22Rv1 (cell line): ENCODE measurements around the gene DENND2C.

Experiments used
- H3K27ac ChIP-seq: fragments of 450-650 bp; 2 replicates; pipeline ENCODE4 v1.5.1; 2017
- ZFX ChIP-seq: fragments of 450-650 bp; IDR thresholded peaks from 2 replicates; pipeline ENCODE4 v1.6.1; 2017; ENCODE audit warnings: antibody characterized with exemption, borderline replicate concordance
- TF ChIP-seq, protein P1 (sequence below): fragments of 450-650 bp; IDR thresholded peaks from 2 replicates; pipeline ENCODE4 v1.5.1; 2017; ENCODE audit warnings: mild to moderate bottlenecking

DENND2C gene, protein sequence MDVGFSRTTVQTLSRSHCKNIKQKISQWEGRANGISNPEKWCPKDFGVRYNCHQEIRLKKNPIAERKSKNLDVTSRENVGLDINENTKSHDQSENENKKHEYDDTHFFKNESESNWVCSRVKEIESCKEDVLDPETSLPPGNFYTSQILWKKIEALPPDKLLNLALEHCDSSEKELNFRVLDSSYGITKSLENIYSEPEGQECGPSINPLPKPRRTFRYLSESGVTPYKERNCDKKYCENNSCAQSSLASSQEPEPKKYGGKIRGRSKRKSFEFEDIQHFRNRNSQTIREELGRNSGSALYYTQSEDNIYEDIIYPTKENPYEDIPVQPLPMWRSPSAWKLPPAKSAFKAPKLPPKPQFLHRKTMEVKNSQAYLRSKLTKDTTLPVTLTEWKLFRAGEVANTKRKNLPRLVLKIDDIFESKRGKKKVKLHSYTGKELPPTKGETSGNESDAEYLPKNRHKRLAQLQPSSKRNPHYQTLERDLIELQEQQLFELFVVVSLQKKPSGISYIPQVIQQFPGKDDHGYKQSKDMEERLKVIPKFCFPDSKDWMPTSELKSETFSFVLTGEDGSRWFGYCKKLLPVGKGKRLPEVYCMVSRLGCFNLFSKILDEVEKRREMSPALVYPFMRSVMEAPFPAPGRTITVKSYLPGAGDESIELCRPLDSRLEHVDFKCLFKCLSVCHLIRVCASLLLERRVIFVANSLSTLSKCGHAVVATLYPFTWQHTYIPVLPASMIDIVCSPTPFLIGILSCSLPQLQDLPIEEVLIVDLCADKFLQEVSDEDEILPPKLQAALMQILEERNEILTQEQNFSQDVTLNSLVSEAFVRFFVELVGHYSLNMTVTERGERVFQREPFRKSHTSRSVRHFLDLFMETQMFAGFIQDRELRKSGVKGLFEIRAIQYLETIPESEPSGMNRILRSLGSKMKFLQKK

DNA sequence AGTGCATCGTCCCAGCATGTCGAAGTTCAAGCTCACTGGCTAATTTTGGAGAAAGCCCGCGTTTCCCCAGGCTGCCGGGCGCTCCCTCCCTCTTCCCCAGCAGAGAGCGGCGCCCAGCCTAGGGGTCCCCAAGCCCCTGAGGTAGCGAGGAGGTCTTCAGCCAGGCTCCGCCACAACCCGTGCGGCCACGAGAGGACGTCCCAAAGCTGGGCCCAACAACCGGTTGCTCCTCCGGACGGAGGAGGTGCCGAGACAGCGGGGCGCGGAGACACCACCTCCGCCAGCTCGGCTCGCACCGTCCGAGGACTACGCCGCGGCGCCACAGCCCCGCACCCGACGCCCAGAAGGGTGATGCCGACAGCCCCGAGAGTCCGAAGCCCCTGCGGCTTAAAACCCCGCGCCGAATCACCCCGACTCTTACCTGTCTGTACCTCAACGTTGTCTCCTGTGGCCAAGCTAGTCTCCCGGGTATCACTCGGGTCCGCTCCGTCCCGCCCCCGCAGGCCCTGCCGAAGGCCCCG, at the start of gene DENND2C:
Gene DENND2C (minus strand): TSS at position 488 of the 521 bp plus-strand sequence. CDS start 44,065 bp downstream, outside the sequence.
- no peak within 1 kb of the TSS for H3K27ac ChIP-seq
- TF ChIP-seq, protein P1, sequence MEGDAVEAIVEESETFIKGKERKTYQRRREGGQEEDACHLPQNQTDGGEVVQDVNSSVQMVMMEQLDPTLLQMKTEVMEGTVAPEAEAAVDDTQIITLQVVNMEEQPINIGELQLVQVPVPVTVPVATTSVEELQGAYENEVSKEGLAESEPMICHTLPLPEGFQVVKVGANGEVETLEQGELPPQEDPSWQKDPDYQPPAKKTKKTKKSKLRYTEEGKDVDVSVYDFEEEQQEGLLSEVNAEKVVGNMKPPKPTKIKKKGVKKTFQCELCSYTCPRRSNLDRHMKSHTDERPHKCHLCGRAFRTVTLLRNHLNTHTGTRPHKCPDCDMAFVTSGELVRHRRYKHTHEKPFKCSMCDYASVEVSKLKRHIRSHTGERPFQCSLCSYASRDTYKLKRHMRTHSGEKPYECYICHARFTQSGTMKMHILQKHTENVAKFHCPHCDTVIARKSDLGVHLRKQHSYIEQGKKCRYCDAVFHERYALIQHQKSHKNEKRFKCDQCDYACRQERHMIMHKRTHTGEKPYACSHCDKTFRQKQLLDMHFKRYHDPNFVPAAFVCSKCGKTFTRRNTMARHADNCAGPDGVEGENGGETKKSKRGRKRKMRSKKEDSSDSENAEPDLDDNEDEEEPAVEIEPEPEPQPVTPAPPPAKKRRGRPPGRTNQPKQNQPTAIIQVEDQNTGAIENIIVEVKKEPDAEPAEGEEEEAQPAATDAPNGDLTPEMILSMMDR = no peak
- TF ChIP-seq ZFX = no peak

DNA sequence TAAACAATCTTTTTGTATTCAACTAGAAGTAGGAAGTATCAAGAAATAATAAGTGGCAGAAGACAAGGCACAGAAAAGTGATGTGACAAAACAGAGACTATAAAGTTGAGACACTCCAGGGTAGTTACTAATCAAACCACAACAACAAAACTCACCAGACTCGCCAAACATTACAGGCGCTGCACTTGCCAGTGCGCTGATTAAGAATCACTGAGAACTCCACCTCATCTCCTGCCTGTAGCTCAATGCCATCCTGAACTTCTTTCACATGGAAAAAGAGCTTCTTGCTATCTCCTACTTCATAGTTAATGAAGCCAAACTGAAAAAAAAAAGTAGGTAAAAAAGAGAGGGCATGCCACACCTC, 49.6 kb upstream of the DENND2C start:
- no peak overlapping the region for H3K27ac ChIP-seq

DNA sequence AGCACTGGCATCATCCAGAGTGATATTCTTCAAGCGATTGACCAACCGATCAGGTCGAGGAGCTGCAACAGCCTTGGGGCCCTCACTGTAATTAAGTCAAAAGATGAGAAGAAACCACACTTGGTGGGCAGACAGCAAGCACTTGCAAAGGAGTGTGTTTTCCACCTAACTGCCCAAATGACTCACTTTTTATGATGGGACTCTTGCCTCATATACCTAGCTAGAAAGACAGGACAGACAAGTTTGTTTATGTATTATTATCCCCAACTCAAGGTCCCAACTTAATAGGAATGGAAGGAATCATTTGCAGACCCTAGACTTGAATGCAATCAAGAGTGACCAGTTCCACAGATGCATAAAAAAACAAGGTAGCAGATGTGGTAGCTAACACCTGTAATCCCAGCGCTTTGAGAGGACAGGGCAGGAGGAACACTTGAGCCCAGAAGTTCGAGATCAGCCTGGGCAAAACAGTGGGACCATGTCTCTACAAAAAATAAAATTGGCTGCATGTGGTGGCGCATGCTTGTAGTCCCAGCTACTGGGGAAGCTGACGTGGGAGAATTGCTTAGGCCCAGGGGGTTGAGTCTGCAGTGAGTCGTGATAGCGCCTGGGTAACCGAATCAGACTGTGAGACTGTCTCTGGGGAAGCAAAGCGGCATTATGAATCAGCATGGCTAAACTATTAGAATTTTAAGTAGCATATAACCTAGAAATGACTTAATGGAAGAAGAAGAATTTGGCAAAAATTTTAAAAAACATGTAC, 49.0 kb upstream of the DENND2C start:
- no peak for TF ChIP-seq ZFX
- TF ChIP-seq, protein P1 = no peak
- H3K27ac ChIP-seq = no peak overlapping the region

More for the DNA sequence above, 49.6 kb upstream of the DENND2C start:
- TF ChIP-seq, protein P1 = no peak
- TF ChIP-seq ZFX = no peak

DNA sequence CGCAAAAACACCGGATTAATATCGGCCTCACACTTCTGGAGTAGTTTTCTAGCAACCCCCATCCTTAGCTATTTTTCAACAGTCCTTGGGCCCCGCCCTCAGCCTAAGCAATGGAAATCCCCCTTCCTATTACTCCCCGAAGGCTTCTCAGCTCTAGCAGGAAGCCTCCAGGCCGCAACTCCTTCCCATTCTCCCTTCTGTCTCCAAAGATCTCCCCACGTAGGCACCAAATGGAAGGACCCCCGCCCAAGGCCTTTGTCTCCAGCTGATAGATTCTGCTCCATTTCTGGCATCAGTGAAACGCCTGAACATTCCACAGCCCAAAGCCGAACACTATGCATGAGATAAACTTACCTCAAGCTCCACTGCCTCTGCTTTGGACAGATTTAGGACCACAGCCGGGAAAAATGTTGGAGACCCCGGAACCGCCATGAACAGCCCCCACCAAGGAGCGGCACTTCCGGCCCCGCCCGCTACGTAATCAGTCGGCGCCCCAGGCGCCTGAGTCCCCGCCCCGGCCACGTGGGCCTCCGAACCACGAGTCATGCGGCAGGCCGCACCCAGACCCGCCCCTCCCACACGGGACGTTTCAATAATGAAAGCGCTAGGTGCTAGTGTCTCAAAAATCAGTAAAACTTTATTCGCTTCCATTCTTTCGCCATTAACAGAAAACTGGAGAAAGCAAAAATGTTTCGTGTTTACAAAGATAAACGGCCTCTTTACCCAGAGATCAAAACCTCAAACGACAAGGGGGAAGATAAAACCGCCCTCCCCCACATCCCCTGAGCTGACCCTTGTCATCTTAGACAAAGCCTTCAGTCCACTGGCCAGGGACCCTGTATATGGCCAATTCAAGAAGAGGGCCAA, 46.7 kb upstream of the DENND2C start, which contains the start of gene NRAS:
Gene NRAS (minus strand): TSS at position 468 of the 867 bp plus-strand sequence. CDS start 611 bp downstream, outside the sequence.
- TF ChIP-seq ZFX = no peak
- TF ChIP-seq, protein P1 = no peak
- peak within 1 kb of the TSS; percentile 69 for H3K27ac ChIP-seq

DNA sequence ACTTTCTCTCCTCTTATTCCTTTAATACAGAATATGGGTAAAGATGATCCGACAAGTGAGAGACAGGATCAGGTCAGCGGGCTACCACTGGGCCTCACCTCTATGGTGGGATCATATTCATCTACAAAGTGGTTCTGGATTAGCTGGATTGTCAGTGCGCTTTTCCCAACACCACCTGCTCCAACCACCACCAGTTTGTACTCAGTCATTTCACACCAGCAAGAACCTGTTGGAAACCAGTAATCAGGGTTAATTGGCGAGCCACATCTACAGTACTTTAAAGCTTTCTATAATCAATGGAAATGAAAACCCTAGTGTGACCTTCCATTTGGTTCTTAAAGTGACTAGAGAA, 46.1 kb upstream of the DENND2C start:
- peak overlapping the region; percentile 69 for H3K27ac ChIP-seq
- TF ChIP-seq, protein P1 = no peak
- TF ChIP-seq ZFX = no peak

DNA sequence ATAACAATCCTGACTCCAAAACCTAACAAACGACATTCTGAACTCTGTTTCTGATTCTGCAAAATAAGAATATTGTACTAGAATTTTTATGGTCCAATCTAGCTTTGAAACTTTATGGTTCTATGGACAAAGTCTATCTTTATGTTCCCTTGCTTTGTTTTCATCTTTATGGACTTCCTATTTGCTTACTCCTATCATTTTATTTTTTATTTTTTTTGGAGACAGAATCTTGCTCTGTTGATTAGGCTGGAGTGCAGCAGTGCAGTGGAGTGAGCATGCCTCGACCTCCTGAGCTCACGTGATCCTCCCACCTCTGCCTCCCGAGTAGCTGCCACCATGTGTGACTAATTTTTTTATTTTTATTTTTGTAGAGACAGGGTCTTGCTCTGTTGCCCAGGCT, 43.1 kb upstream of the DENND2C start:
- TF ChIP-seq, protein P1 = no peak
- TF ChIP-seq ZFX = no peak
- H3K27ac ChIP-seq = no peak overlapping the region
